Breast epithelium (tissue), 3 donors: ENCODE data around the gene CEACAM8.
"Not testable (repeated sequence)": the region's sequence is repeated elsewhere in the genome, so short reads cannot be mapped to it uniquely, and the experiment has no call there.

ENCODE experiments used
- POLR2AphosphoS5 ChIP-seq, 3 donors: sonication (generic); formaldehyde crosslinking; IDR thresholded peaks; one replicate each; pipeline ENCODE4 v1.6.1; 2017; ENCODE audit warnings: antibody characterized with exemption in 3 of 3
- TF ChIP-seq, protein P1 (sequence below), 3 donors: fragments of 450-650 bp; IDR thresholded peaks; one replicate each; pipeline ENCODE4 v1.5.1; 2016 to 2017; ENCODE audit warnings: antibody characterized with exemption in 3 of 3, mild to moderate bottlenecking in 3 of 3, moderate library complexity in 3 of 3

DNA sequence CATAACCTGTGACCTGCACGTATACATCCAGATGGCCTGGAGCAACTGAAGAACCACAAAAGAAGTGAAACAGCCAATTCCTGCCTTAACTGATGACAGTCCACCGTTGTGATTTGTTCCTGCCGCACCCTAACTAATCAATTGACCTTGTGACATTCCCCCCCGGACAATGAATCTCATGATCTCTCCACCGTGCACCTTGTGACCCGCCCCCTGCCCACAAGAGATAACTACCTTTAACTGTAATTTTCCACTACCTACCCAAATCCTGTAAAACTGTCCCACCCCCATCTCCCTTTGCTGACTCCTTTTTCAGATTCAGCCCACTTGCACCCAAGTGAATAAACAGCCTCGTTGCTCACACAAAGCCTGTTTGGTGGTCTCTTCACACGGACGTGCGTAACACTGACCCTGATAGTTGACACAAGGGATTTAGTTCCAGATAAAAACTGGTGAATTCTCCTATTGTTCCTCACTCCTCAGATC, 37.3 kb downstream of the CEACAM8 start:
- TF ChIP-seq, protein P1, sequence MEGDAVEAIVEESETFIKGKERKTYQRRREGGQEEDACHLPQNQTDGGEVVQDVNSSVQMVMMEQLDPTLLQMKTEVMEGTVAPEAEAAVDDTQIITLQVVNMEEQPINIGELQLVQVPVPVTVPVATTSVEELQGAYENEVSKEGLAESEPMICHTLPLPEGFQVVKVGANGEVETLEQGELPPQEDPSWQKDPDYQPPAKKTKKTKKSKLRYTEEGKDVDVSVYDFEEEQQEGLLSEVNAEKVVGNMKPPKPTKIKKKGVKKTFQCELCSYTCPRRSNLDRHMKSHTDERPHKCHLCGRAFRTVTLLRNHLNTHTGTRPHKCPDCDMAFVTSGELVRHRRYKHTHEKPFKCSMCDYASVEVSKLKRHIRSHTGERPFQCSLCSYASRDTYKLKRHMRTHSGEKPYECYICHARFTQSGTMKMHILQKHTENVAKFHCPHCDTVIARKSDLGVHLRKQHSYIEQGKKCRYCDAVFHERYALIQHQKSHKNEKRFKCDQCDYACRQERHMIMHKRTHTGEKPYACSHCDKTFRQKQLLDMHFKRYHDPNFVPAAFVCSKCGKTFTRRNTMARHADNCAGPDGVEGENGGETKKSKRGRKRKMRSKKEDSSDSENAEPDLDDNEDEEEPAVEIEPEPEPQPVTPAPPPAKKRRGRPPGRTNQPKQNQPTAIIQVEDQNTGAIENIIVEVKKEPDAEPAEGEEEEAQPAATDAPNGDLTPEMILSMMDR (IDR thresholded peaks at IDR 0.05), result not testable (repeated sequence)
- not testable (repeated sequence) for TF ChIP-seq POLR2AphosphoS5 (IDR thresholded peaks at IDR 0.05)
